Mucosa of stomach (tissue), 1 donor: Measurements from ENCODE around the gene TMCO6.
"Not testable (repeated sequence)": the region's sequence is repeated elsewhere in the genome, so short reads cannot be mapped to it uniquely, and the experiment has no call there.

ENCODE experiments used
- H3K27me3 ChIP-seq: one replicate; pipeline ENCODE4 v1.7.0; 2013; ENCODE audit warnings: mild to moderate bottlenecking, low read length; ENCODE audit not compliant: control insufficient read depth, insufficient read depth
- H3K36me3 ChIP-seq: one replicate; pipeline ENCODE4 v1.7.0; 2013; ENCODE audit warnings: low read length; ENCODE audit not compliant: control insufficient read depth, insufficient read depth
- H3K4me1 ChIP-seq: one replicate; pipeline ENCODE4 v1.7.0; 2013; ENCODE audit warnings: mild to moderate bottlenecking, low read length; ENCODE audit not compliant: control insufficient read depth, insufficient read depth
- H3K4me3 ChIP-seq: one replicate; pipeline ENCODE4 v1.7.0; 2013; ENCODE audit warnings: low read length
- H3K9ac ChIP-seq: one replicate; pipeline ENCODE4 v1.7.0; 2013; ENCODE audit warnings: mild to moderate bottlenecking, low read length, moderate library complexity
- H3K9me3 ChIP-seq: one replicate; pipeline ENCODE4 v1.7.0; 2013; ENCODE audit warnings: mild to moderate bottlenecking, low read length, moderate library complexity; ENCODE audit not compliant: control insufficient read depth
- donor health status: Pancreatic carcinoma.

Gene TMCO6

DNA sequence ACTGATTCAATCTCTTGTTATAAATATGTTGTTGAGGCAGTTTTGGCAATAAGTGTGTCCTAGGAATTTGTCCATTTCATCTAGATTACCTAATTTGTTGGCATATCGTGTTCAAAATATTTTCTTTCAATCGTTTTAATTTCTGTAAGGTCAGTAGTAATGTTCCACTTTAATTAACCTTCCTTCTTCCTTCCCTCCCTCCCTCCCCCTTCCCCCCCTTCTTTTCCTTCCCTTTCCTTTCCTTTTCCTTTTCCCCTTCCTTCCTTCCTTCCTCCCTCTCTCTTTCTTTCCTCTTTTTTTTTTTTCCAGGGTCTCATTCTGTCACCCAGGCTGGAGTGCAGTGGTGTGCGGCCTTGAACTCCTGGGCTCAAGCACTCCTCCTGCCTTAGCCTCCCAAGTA, 33.4 kb upstream of the TMCO6 start:
- no peak overlapping the region for H3K9ac ChIP-seq
- H3K9me3 ChIP-seq, result no peaks in the 10 kb centered on the region
- H3K36me3 ChIP-seq, result no peaks in the 10 kb centered on the region
- H3K27me3 ChIP-seq, result no peaks in the 10 kb centered on the region
- H3K4me1 ChIP-seq, result peaks cover 15% of the 10 kb centered on the region
- no peak overlapping the region for H3K4me3 ChIP-seq

GRCh38 chr5:140607031-140607430, 32.2 kb upstream of the TMCO6 start:
- Histone ChIP-seq H3K4me1 (peaks cover 15% of the 10 kb centered on the region), H3K36me3 (no peaks in the 10 kb centered on the region), H3K9me3 (no peaks in the 10 kb centered on the region), H3K27me3 (no peaks in the 10 kb centered on the region), H3K4me3 (no peak overlapping the region), H3K9ac (no peak overlapping the region)

DNA sequence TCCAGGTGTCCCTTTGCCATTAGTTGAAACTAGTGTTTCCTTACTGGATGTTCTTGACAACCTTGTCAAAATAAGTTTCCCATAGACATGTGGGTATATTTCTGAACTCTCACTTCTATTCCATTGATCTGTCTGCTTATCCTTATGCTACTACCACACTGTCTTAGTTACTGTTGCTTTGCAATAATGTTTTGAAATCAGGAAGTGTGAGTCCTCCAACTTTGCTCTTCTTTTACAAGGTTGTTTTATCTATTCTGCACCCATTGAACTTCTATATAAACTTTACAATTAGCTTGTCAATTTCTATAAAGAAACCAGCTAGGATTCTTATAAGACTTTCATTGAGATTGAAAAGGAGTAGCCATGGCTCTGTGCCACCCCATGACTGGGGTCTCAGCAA, 30.5 kb upstream of the TMCO6 start:
- Histone ChIP-seq H3K4me3 (no peak overlapping the region), H3K36me3 (no peaks in the 10 kb centered on the region), H3K27me3 (no peaks in the 10 kb centered on the region), H3K4me1 (peaks cover 15% of the 10 kb centered on the region), H3K9me3 (no peaks in the 10 kb centered on the region), H3K9ac (no peak overlapping the region)

- Histone ChIP-seq H3K4me1 (peaks cover 15% of the 10 kb centered on the region), H3K9ac (no peak overlapping the region), H3K4me3 (no peak overlapping the region)
Measured at GRCh38 chr5:140609126-140609525, 30.1 kb upstream of the TMCO6 start.

GRCh38 chr5:140611020-140611521, 28.2 kb upstream of the TMCO6 start:
- H3K9ac ChIP-seq, result no peak overlapping the region
- no peaks in the 10 kb centered on the region for H3K27me3 ChIP-seq
- H3K9me3 ChIP-seq, result no peaks in the 10 kb centered on the region
- H3K36me3 ChIP-seq, result no peaks in the 10 kb centered on the region
- H3K4me1 ChIP-seq, result peaks cover 15% of the 10 kb centered on the region
- H3K4me3 ChIP-seq, result no peak overlapping the region

More at GRCh38 chr5:140609126-140609525, 30.1 kb upstream of the TMCO6 start:
- H3K36me3 ChIP-seq, result no peaks in the 10 kb centered on the region
- H3K9me3 ChIP-seq, result no peaks in the 10 kb centered on the region
- no peaks in the 10 kb centered on the region for H3K27me3 ChIP-seq

- no peaks in the 10 kb centered on the region for H3K9me3 ChIP-seq
- H3K4me1 ChIP-seq, result no peaks in the 10 kb centered on the region
- H3K9ac ChIP-seq, result no peak overlapping the region
- no peak overlapping the region for H3K4me3 ChIP-seq
- peaks cover 5% of the 10 kb centered on the region for H3K27me3 ChIP-seq
- no peaks in the 10 kb centered on the region for H3K36me3 ChIP-seq
Measured at GRCh38 chr5:140622301-140622700, 16.9 kb upstream of the TMCO6 start.

DNA sequence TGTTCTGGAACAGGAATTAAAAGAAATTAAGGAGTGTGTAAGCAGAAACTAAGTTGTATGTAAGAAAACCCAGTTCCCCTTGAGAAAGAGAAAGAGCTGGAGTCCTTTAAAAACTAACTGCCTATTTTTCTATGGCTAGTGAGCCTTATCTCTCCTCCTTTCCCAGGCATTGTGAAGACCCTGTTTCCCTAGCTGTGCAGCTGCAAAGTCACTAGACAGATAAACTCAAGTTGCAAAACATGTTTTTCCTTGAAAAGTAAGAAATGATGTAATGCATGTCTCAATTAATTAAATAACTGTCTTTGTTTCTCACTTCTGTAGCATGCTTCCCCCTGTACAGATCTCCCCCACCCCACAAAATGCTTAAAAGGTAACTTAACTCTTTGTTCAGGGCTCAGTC, 16.2 kb upstream of the TMCO6 start:
- not testable (repeated sequence) for H3K9me3 ChIP-seq, H3K4me3 ChIP-seq, H3K36me3 ChIP-seq, H3K27me3 ChIP-seq, H3K9ac ChIP-seq, H3K4me1 ChIP-seq

DNA sequence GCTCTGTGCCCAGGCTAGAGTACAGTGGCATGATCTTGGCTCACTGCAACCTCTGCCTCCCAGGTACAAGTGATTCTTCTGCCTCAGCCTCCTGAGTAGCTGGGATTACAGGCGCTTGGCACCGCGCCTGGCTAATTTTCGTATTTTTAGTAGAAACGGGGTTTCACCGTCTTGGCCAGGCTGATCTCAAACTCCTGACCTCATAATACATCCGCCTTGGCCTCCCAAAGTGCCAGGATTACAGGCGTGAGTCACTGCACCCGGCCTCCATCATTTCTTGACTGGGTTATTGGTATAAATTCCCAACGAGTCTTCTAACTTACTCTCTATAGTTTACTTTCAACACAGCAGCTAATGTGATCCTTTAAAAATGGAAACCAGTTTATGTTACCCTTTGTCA, 14.4 kb upstream of the TMCO6 start:
- not testable (repeated sequence) for H3K4me3 ChIP-seq, H3K27me3 ChIP-seq, H3K9ac ChIP-seq, H3K36me3 ChIP-seq, H3K9me3 ChIP-seq, H3K4me1 ChIP-seq

- no peaks in the 10 kb centered on the region for H3K9me3 ChIP-seq
- H3K4me1 ChIP-seq, result peaks cover 8% of the 10 kb centered on the region
- H3K36me3 ChIP-seq, result no peaks in the 10 kb centered on the region
Measured at GRCh38 chr5:140627972-140628371, 11.3 kb upstream of the TMCO6 start.

DNA sequence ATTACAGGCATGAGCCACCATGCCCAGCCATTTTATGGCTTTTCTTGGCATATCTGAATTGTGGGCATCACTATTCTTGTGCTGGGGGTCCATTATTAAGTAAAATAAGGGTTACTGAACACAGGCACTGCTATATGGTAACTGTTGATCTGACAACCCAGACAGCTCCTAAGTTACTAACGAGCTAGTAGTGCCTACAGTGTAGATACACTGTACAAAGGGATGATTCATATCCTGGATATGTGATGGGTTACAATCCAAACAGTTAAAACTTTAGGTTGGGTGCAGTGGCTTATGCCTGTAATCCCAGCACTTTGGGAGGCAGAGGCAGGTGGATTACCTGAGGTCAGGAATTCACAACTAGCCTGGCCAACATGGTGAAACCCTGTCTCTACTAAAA, 10.5 kb upstream of the TMCO6 start:
- no peaks in the 10 kb centered on the region for H3K27me3 ChIP-seq
- no peak overlapping the region for H3K9ac ChIP-seq
- H3K9me3 ChIP-seq, result no peaks in the 10 kb centered on the region
- H3K4me1 ChIP-seq, result peaks cover 12% of the 10 kb centered on the region
- no peak overlapping the region for H3K4me3 ChIP-seq
- H3K36me3 ChIP-seq, result no peaks in the 10 kb centered on the region

More at GRCh38 chr5:140627972-140628371, 11.3 kb upstream of the TMCO6 start:
- H3K27me3 ChIP-seq, result no peaks in the 10 kb centered on the region
- no peak overlapping the region for H3K9ac ChIP-seq
- H3K4me3 ChIP-seq, result no peak overlapping the region

GRCh38 chr5:140630292-140631035, 8.8 kb upstream of the TMCO6 start:
- Histone ChIP-seq H3K9me3 (no peaks in the 10 kb centered on the region), H3K4me1 (peaks cover 12% of the 10 kb centered on the region), H3K4me3 (no peak overlapping the region), H3K27me3 (no peaks in the 10 kb centered on the region), H3K9ac (peak overlapping the region; percentile 23), H3K36me3 (no peaks in the 10 kb centered on the region)

GRCh38 chr5:140631036-140631417, 8.2 kb upstream of the TMCO6 start:
- H3K27me3 ChIP-seq, result no peaks in the 10 kb centered on the region
- H3K36me3 ChIP-seq, result no peaks in the 10 kb centered on the region
- peak overlapping the region; percentile 62 for H3K9ac ChIP-seq
- H3K4me3 ChIP-seq, result no peak overlapping the region
- H3K4me1 ChIP-seq, result peaks cover 12% of the 10 kb centered on the region
- H3K9me3 ChIP-seq, result no peaks in the 10 kb centered on the region
